GM12874 (cell line): ENCODE results near the gene HOXA3.

ENCODE experiments used
- CTCF ChIP-seq: IDR thresholded peaks from 2 replicates; pipeline ENCODE4 v1.5.1; 2011; ENCODE audit warnings: low read depth, mild to moderate bottlenecking, control low read depth, low read length, moderate library complexity; ENCODE audit not compliant: insufficient read depth

HOXA3 gene

GRCh38 chr7:27177795-27178320 lies 25.5 kb upstream of the HOXA3 start:
- TF ChIP-seq CTCF: no peak

GRCh38 chr7:27176962-27177794 lies 24.8 kb upstream of the HOXA3 start:
- TF ChIP-seq CTCF: no peak

- TF ChIP-seq CTCF: no peak
These were observed 24.1 kb upstream of the HOXA3 start for GRCh38 chr7:27176524-27176845.

GRCh38 chr7:27175626-27176523 lies 23.5 kb upstream of the HOXA3 start:
- no peak for TF ChIP-seq CTCF

- no peak for TF ChIP-seq CTCF
These were observed 22.7 kb upstream of the HOXA3 start for GRCh38 chr7:27174874-27175625.

GRCh38 chr7:27173956-27174873 lies 21.8 kb upstream of the HOXA3 start, which contains the start of gene HOXA10:
Gene HOXA10 (minus strand): TSS chr7:27174320. CDS start chr7:27174306, 14 bp downstream.
- TF ChIP-seq CTCF: no peak
